Right renal pelvis (tissue), 4 donors: ENCODE measurements around the gene CRTC3. TPM values are rescaled to one million over a fixed set of nuclear protein-coding genes. Genes with fewer than 3 reads are reported as not detected.
"Not testable (repeated sequence)": the region's sequence is repeated elsewhere in the genome, so short reads cannot be mapped to it uniquely, and the experiment has no call there.

Source experiments
- DNase-seq, 4 donors: peaks; one replicate each; pipeline ENCODE4 v3.0.0-alpha.2; 2013; ENCODE audit warnings: low read depth in 4 of 4, low spot score in 3 of 4, missing footprints in 1 of 4
- polyA plus RNA-seq, 4 donors: library from polyadenylated mRNA; unstranded; fragments of 120-200 nt; gene quantifications; one replicate each; pipeline ENCODE4 v1.2.1, GENCODE V29; 2013; ENCODE audit not compliant: insufficient read length in 4 of 4

The CRTC3 gene
- polyA plus RNA-seq, 4 donors: 29.3 to 30.7 (median 29.9) TPM

GRCh38 chr15:90520365-90520764 is 9.4 kb upstream of the CRTC3 start:
- DNase-seq: no peak

- DNase-seq: no peak
Measured at GRCh38 chr15:90523373-90523772, 6.3 kb upstream of the CRTC3 start.

GRCh38 chr15:90524018-90524803 is 5.5 kb upstream of the CRTC3 start:
- DNase-seq: not testable (repeated sequence)

GRCh38 chr15:90529011-90529370 is 732 bp upstream of the CRTC3 start:
- DNase-seq: no peak

GRCh38 chr15:90530250-90531051 is 728 bp downstream of the CRTC3 start:
- DNase-seq: peak in 3 of 4 donors; percentile 39 to 60 (median 49)

- DNase-seq: no peak
Measured at GRCh38 chr15:90531147-90531546, 1.4 kb downstream of the CRTC3 start.

GRCh38 chr15:90535254-90535653 is 5.5 kb downstream of the CRTC3 start:
- no peak for DNase-seq

GRCh38 chr15:90539789-90540188 is 10.1 kb downstream of the CRTC3 start:
- no peak for DNase-seq

GRCh38 chr15:90540768-90541167 is 11.0 kb downstream of the CRTC3 start:
- no peak for DNase-seq

- DNase-seq: no peak
Measured at GRCh38 chr15:90545095-90545494, 15.4 kb downstream of the CRTC3 start.

GRCh38 chr15:90547540-90547939 is 17.8 kb downstream of the CRTC3 start:
- DNase-seq: no peak

GRCh38 chr15:90550919-90551318 is 21.2 kb downstream of the CRTC3 start:
- DNase-seq: no peak

GRCh38 chr15:90552162-90552928 is 22.6 kb downstream of the CRTC3 start:
- no peak for DNase-seq

GRCh38 chr15:90552929-90553211 is 23.1 kb downstream of the CRTC3 start:
- DNase-seq: no peak

- no peak for DNase-seq
Measured at GRCh38 chr15:90553248-90553745, 23.6 kb downstream of the CRTC3 start.

- DNase-seq: no peak
Measured at GRCh38 chr15:90557186-90558084, 27.7 kb downstream of the CRTC3 start.

- DNase-seq: no peak
Measured at GRCh38 chr15:90558171-90558573, 28.4 kb downstream of the CRTC3 start.

GRCh38 chr15:90559119-90559518 is 29.4 kb downstream of the CRTC3 start:
- DNase-seq: no peak

- DNase-seq: no peak
Measured at GRCh38 chr15:90560229-90560776, 30.6 kb downstream of the CRTC3 start.
